ENCODE measurements around the gene CAMSAP2. TPM values are rescaled to one million over a fixed set of nuclear protein-coding genes. Genes with fewer than 3 reads are reported as not detected.

The CAMSAP2 gene
- total and polyA plus RNA-seq, 2 of the 4 experiments (the other 2 are of a cell fraction), result 8.3 to 29.4 TPM

- peak overlapping the region; percentile 73 for H2AK9ac ChIP-seq (replicated peaks; ENCODE audit: low read depth, low read length, poor library complexity)
- ATAC-seq (ENCODE audit: low read depth) (peak; percentile 98), DNase-seq (peak; percentile 97)
- H3K23ac ChIP-seq (ENCODE audit: low read depth, low read length), result no peak overlapping the region
- no peak overlapping the region for H3K9ac ChIP-seq (ENCODE audit: low read depth, low read length)
- no peak overlapping the region for H4K91ac ChIP-seq (ENCODE audit: insufficient read depth, low read depth, low read length)
- no peak overlapping the region for H2BK20ac ChIP-seq (ENCODE audit: low read depth, low read length)
- CTCF ChIA-PET, result no interaction called here
- H2BK5ac ChIP-seq (ENCODE audit: low read depth, low read length, poor library complexity, severe bottlenecking), result no peak overlapping the region
- H2AK5ac ChIP-seq (ENCODE audit: low read depth, low read length), result no peak overlapping the region
- no peak overlapping the region for H4K8ac ChIP-seq (ENCODE audit: low read depth in 2 of 2, low read length in 2 of 2)
- POLR2A ChIA-PET (ENCODE audit: unreplicated experiment), result no interaction called here
- BruUV-seq (replicated peaks), result no TSS peak
- no peak overlapping the region for H3K18ac ChIP-seq (ENCODE audit: low read depth, low read length)
- no peak overlapping the region for H3K56ac ChIP-seq (ENCODE audit: extremely low read depth, insufficient read depth, low read length)
- no peak overlapping the region for H3K4me3 ChIP-seq (ENCODE audit: insufficient read depth, low read depth, low read length)
- dilution Hi-C loops (cut with HindIII; ENCODE audit: low sequenced_read_pairs, unreplicated experiment), result no loop called here
- in situ Hi-C loops (cut with MboI; ENCODE audit: low sequenced_read_pairs), result no loop called here
- WGBS, 2 experiments (ENCODE audit: extremely low coverage in 2 of 2, insufficient read length in 1 of 2), result no CpG with 5 or more reads among the region's 1 CpG
- intact Hi-C loops (cut with micrococcal nuclease), result no loop called here
- H2BK120ac ChIP-seq (ENCODE audit: low read depth, low read length), result no peak overlapping the region
- peak overlapping the region; percentile 61 for H2AFZ ChIP-seq (replicated peaks; ENCODE audit: low read length, poor library complexity)
- H3K4ac ChIP-seq (ENCODE audit: low read depth, low read length), result 0 out of 2 replicates have a peak overlapping the region, but pooled peaks have one; percentile 30
- H3K36me3 ChIP-seq (ENCODE audit: control insufficient read depth, insufficient read depth, low read length), result no peaks in the 10 kb centered on the region
- TF ChIP-seq FOS (IDR thresholded peaks at IDR 0.05; ENCODE audit: low read depth, low read length), result peak; percentile 52; the same call in 1 of the 2 replicates
- no peak for TF ChIP-seq MAZ (IDR thresholded peaks at IDR 0.05; ENCODE audit: borderline replicate concordance, low read depth, low read length)
- H2BK15ac ChIP-seq (ENCODE audit: low read depth, low read length), result no peak overlapping the region
- no peaks in the 10 kb centered on the region for H4K20me1 ChIP-seq (ENCODE audit: insufficient read depth, low read length)
- H3K4me1 ChIP-seq (ENCODE audit: control insufficient read depth, insufficient read depth, low read length), result no peaks in the 10 kb centered on the region
- no peak overlapping the region for H3K27ac ChIP-seq (ENCODE audit: insufficient read depth, low read length)
- no peaks in the 10 kb centered on the region for H3K9me3 ChIP-seq (ENCODE audit: control insufficient read depth, insufficient read depth, low read length)
- no peak overlapping the region for H3K4me2 ChIP-seq (ENCODE audit: low read depth, low read length)
- H4K5ac ChIP-seq (ENCODE audit: low read depth, low read length), result no peak overlapping the region
- H3K27me3 ChIP-seq (ENCODE audit: control insufficient read depth, insufficient read depth, low read length), result no peaks in the 10 kb centered on the region
- H3K79me1 ChIP-seq (ENCODE audit: low read depth in 1 of 2, low read length in 2 of 2), result no peaks in the 10 kb centered on the region
- no peaks in the 10 kb centered on the region; the same call in 1 of the 2 replicates for H3K9me1 ChIP-seq (ENCODE audit: insufficient read depth, low read length)
- H3K14ac ChIP-seq (replicated peaks; ENCODE audit: low read depth, low read length), result no peak overlapping the region
Measured at GRCh38 chr1:200699871-200700270, 38.8 kb upstream of the CAMSAP2 start.

All from IMR-90 (cell line).